Measurements from ENCODE around the gene KXD1. TPM values are rescaled to one million over a fixed set of nuclear protein-coding genes. Genes with fewer than 3 reads are reported as not detected.

Gene KXD1
- total RNA-seq, 1 experiment from 2014 or later = 138 TPM

DNA sequence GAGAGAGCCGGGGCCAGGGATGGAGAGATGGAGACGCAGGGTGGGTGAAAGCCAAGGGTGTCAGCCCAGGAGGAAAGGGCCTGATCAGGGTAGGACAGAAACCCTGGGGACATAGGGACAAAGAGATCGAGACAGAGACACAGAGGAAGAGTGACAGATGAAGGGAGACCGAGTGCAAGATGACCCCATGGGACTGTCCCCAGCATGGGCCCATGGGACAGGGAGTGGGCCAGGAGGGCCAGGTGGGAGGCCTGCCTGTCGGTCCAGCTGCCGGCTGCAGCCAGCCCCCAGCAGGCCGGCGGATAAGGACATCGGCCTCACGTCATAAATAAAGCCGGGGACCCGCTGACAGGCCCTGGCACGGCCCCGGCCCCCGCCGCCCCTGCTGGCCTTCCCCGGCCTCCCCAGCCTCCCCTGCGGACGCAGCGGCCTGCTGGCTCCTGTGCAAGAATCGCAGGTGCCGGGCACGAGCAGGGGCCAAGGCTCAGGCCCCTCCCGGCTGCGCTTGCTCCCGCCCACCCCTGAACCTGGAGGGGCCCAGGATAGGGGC, 37.2 kb downstream of the KXD1 start:
- H4K20me1 ChIP-seq (ENCODE audit: control insufficient read depth, insufficient read depth, insufficient read length) = no peaks in the 10 kb centered on the region
- H3K36me3 Mint-ChIP-seq (ENCODE audit: insufficient read depth in 1 of 3, low read depth in 3 of 3) = peaks cover 3 to 16% (median 5%) of the 10 kb centered on the region in 3 experiments; a peak in 5 of 7 replicates
- H3K27ac Mint-ChIP-seq = peak overlapping the region; percentile 41 to 74 (median 73); a peak in 6 of 7 replicates
- no peak overlapping the region for H4K5ac ChIP-seq (ENCODE audit: insufficient read length, low read depth, low read length)
- no peak overlapping the region for H3K23ac ChIP-seq (ENCODE audit: insufficient read length, low read depth, low read length)
- H3K27me3 Mint-ChIP-seq (ENCODE audit: low read depth) = peaks cover 28% of the 10 kb centered on the region
- H3K79me1 ChIP-seq (ENCODE audit: insufficient read depth, low read depth, low read length, poor library complexity, severe bottlenecking) = no peaks in the 10 kb centered on the region
- H3K27ac ChIP-seq (ENCODE audit: insufficient read length, low read depth, low read length) = no peak overlapping the region
- H3K18ac ChIP-seq (ENCODE audit: insufficient read length, low read depth, low read length) = peak overlapping the region; percentile 14
- DNase-seq = no peak
- H2AK5ac ChIP-seq (ENCODE audit: insufficient read length, low read length) = no peak overlapping the region
- H3K79me2 ChIP-seq (ENCODE audit: insufficient read depth, low read length) = no peaks in the 10 kb centered on the region
- H2BK5ac ChIP-seq (ENCODE audit: insufficient read length, low read length) = no peak overlapping the region
- no peak overlapping the region for H2BK120ac ChIP-seq (ENCODE audit: low read depth, low read length, poor library complexity, severe bottlenecking)
- H3K9me3 ChIP-seq (ENCODE audit: control insufficient read depth, low read depth, low read length) = no peaks in the 10 kb centered on the region
- no peak overlapping the region for H4K91ac ChIP-seq (ENCODE audit: insufficient read length, low read depth, low read length)
- WGBS (ENCODE audit: extremely low coverage, insufficient read length, low lambda C conversion rate) = no CpG with 5 or more reads among the region's 26 CpGs
- TF ChIP-seq, protein P1, sequence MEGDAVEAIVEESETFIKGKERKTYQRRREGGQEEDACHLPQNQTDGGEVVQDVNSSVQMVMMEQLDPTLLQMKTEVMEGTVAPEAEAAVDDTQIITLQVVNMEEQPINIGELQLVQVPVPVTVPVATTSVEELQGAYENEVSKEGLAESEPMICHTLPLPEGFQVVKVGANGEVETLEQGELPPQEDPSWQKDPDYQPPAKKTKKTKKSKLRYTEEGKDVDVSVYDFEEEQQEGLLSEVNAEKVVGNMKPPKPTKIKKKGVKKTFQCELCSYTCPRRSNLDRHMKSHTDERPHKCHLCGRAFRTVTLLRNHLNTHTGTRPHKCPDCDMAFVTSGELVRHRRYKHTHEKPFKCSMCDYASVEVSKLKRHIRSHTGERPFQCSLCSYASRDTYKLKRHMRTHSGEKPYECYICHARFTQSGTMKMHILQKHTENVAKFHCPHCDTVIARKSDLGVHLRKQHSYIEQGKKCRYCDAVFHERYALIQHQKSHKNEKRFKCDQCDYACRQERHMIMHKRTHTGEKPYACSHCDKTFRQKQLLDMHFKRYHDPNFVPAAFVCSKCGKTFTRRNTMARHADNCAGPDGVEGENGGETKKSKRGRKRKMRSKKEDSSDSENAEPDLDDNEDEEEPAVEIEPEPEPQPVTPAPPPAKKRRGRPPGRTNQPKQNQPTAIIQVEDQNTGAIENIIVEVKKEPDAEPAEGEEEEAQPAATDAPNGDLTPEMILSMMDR (conservative IDR thresholded peaks at IDR 0.05) = no peak
- no peaks in the 10 kb centered on the region; a peak in 1 of 5 replicates for H3K9me3 Mint-ChIP-seq
- no peak overlapping the region for H3T11ph ChIP-seq (ENCODE audit: low read length)
- no peak overlapping the region for H2BK15ac ChIP-seq (ENCODE audit: low read depth, low read length)
- no peak overlapping the region for H3K9ac ChIP-seq (ENCODE audit: extremely low read depth, insufficient read length, low read length)
- H2AFZ ChIP-seq (ENCODE audit: low read length) = no peak overlapping the region
- H3K14ac ChIP-seq (ENCODE audit: insufficient read depth, low read length) = no peak overlapping the region
- H3K27me3 ChIP-seq (ENCODE audit: insufficient read depth, low read length) = no peaks in the 10 kb centered on the region
- peak overlapping the region; percentile 77 for H3K4me2 ChIP-seq (ENCODE audit: insufficient read depth, insufficient read length, low read length)
- H3K23me2 ChIP-seq (ENCODE audit: insufficient read length, low read depth, low read length, poor library complexity, severe bottlenecking) = peaks cover 16% of the 10 kb centered on the region
- H3K4ac ChIP-seq (ENCODE audit: low read depth, low read length) = no peak overlapping the region
- H2BK12ac ChIP-seq (ENCODE audit: insufficient read length, low read depth, low read length) = no peak overlapping the region
- H3K56ac ChIP-seq (ENCODE audit: insufficient read length, low read depth, low read length) = no peak overlapping the region
- peaks cover 8% of the 10 kb centered on the region; the same call in 1 of the 2 replicates for H3K4me1 ChIP-seq (ENCODE audit: insufficient read depth, low read length)
- peak overlapping the region; percentile 56 to 82 for H3K4me3 Mint-ChIP-seq
- no peak overlapping the region for H4K8ac ChIP-seq (replicated peaks; ENCODE audit: insufficient read length, low read depth, low read length)
- H3K4me1 Mint-ChIP-seq = peaks cover 37 to 47% of the 10 kb centered on the region in 2 experiments
- H2BK20ac ChIP-seq (ENCODE audit: low read depth, low read length, poor library complexity, severe bottlenecking) = no peak overlapping the region
